GM12892 (cell line): ENCODE measurements around the gene NAXD.

Experiments used
- POLR2A ChIP-seq: IDR thresholded peaks from 2 replicates; pipeline ENCODE4 v1.6.1; 2011; ENCODE audit warnings: low read depth, low read length, control low read depth
- POLR2AphosphoS5 ChIP-seq: IDR thresholded peaks from 2 replicates; pipeline ENCODE4 v1.6.1; 2011; ENCODE audit warnings: low read depth, low read length, control low read depth

- no peak for TF ChIP-seq POLR2A
- TF ChIP-seq POLR2AphosphoS5, result no peak
Observed at GRCh38 chr13:110626521-110626920, 11.2 kb downstream of the NAXD start.
